ENCODE measurements around the gene FOXB1. TPM values are rescaled to one million over a fixed set of nuclear protein-coding genes. Genes with fewer than 3 reads are reported as not detected.

The FOXB1 gene
- polyA plus RNA-seq, 1 donor from 2014 or later = not detected

GRCh38 chr15:60043744-60044435, 39.8 kb downstream of the FOXB1 start:
- H3K4me3 ChIP-seq (ENCODE audit: low read length) = no peak overlapping the region
- H3K27ac ChIP-seq (ENCODE audit: low read length) = no peak overlapping the region
- TF ChIP-seq TAF1 (IDR thresholded peaks at IDR 0.05; ENCODE audit: low read depth) (no peak), SMC3 (conservative IDR thresholded peaks at IDR 0.05; ENCODE audit: poor library complexity) (no peak), EZH2 (IDR thresholded peaks at IDR 0.05; ENCODE audit: borderline replicate concordance, insufficient read depth, low read length, poor library complexity, severe bottlenecking) (no peak), RAD21 (conservative IDR thresholded peaks at IDR 0.05) (no peak), EP300 (conservative IDR thresholded peaks at IDR 0.05; ENCODE audit: poor library complexity, severe bottlenecking) (no peak), MXI1 (conservative IDR thresholded peaks at IDR 0.05; ENCODE audit: poor library complexity, severe bottlenecking) (no peak), CTCF (IDR thresholded peaks at IDR 0.05; ENCODE audit: poor library complexity, severe bottlenecking) (no peak), POLR2AphosphoS5 (IDR thresholded peaks at IDR 0.05) (no peak), REST (IDR thresholded peaks at IDR 0.05; ENCODE audit: borderline replicate concordance) (no peak)
- no peaks in the 10 kb centered on the region for H3K9me3 ChIP-seq (ENCODE audit: low read length)
- H3K27me3 ChIP-seq (ENCODE audit: insufficient read depth, low read depth, low read length) = no peaks in the 10 kb centered on the region
- no peak overlapping the region for H2AFZ ChIP-seq (ENCODE audit: low read depth, low read length)
- H3K36me3 ChIP-seq (ENCODE audit: insufficient read depth, low read length) = no peaks in the 10 kb centered on the region
- H3K4me2 ChIP-seq (ENCODE audit: low read length) = no peak overlapping the region
- no peaks in the 10 kb centered on the region for H3F3A ChIP-seq (ENCODE audit: insufficient read depth, low read length, poor library complexity, severe bottlenecking)
- no peaks in the 10 kb centered on the region for H4K20me1 ChIP-seq (ENCODE audit: insufficient read depth)
- no peaks in the 10 kb centered on the region for H3K9me2 ChIP-seq (ENCODE audit: insufficient read depth, low read length)
- no peak overlapping the region for H3K9ac ChIP-seq (ENCODE audit: low read length)
- no peaks in the 10 kb centered on the region for H3K79me2 ChIP-seq (replicated peaks; ENCODE audit: insufficient read depth, low read length)

- no peaks in the 10 kb centered on the region for H3F3A ChIP-seq (ENCODE audit: insufficient read depth, low read length, poor library complexity, severe bottlenecking)
- H3K9ac ChIP-seq (ENCODE audit: low read length) = no peak overlapping the region
- H3K9me3 ChIP-seq (ENCODE audit: low read length) = no peaks in the 10 kb centered on the region
- no peaks in the 10 kb centered on the region for H3K9me2 ChIP-seq (ENCODE audit: insufficient read depth, low read length)
- no peak overlapping the region for H3K4me3 ChIP-seq (ENCODE audit: low read length)
- H3K4me2 ChIP-seq (ENCODE audit: low read length) = no peak overlapping the region
- H3K79me2 ChIP-seq (replicated peaks; ENCODE audit: insufficient read depth, low read length) = no peaks in the 10 kb centered on the region
- H3K27ac ChIP-seq (ENCODE audit: low read length) = no peak overlapping the region
- H3K27me3 ChIP-seq (ENCODE audit: insufficient read depth, low read depth, low read length) = no peaks in the 10 kb centered on the region
- no peak for TF ChIP-seq REST (IDR thresholded peaks at IDR 0.05; ENCODE audit: borderline replicate concordance)
- no peak for TF ChIP-seq RAD21 (conservative IDR thresholded peaks at IDR 0.05)
- TF ChIP-seq MXI1 (conservative IDR thresholded peaks at IDR 0.05; ENCODE audit: poor library complexity, severe bottlenecking) = no peak
- TF ChIP-seq CTCF (IDR thresholded peaks at IDR 0.05; ENCODE audit: poor library complexity, severe bottlenecking) = no peak
- TF ChIP-seq POLR2AphosphoS5 (IDR thresholded peaks at IDR 0.05) = no peak
- no peaks in the 10 kb centered on the region for H3K36me3 ChIP-seq (ENCODE audit: insufficient read depth, low read length)
- H2AFZ ChIP-seq (ENCODE audit: low read depth, low read length) = no peak overlapping the region
- no peaks in the 10 kb centered on the region for H4K20me1 ChIP-seq (ENCODE audit: insufficient read depth)
These were observed 40.6 kb downstream of the FOXB1 start for GRCh38 chr15:60044636-60045270.
